GM23248 (cell line): ENCODE measurements around the gene KIRREL1. TPM values are rescaled to one million over a fixed set of nuclear protein-coding genes. Genes with fewer than 3 reads are reported as not detected.
A peak's percentile ranks its signal among the peaks of the same experiment; 100 is the strongest.

Experiments
- DNase-seq: peaks from one replicate; pipeline ENCODE4 v3.0.0-alpha.2; 2015
- H2AFZ ChIP-seq: fragments of 200-600 bp; sonication (generic); 2 replicates; pipeline ENCODE4 v1.6.1; 2016; ENCODE audit warnings: antibody characterized with exemption
- H3F3A ChIP-seq: fragments of 200-600 bp; sonication (generic); 2 replicates; pipeline ENCODE4 v1.6.1; 2016; ENCODE audit warnings: mild to moderate bottlenecking, antibody characterized with exemption, mixed run types; ENCODE audit not compliant: insufficient read depth
- H3K27ac ChIP-seq: fragments of 200-600 bp; sonication (generic); 2 replicates; pipeline ENCODE4 v1.5.1; 2016; ENCODE audit warnings: mild to moderate bottlenecking
- H3K27me3 ChIP-seq: fragments of 200-600 bp; sonication (generic); replicated peaks from 2 replicates; pipeline ENCODE4 v1.6.1; 2016; ENCODE audit warnings: mild to moderate bottlenecking; ENCODE audit not compliant: insufficient read depth
- H3K36me3 ChIP-seq: fragments of 200-600 bp; sonication (generic); 2 replicates; pipeline ENCODE4 v1.6.1; 2016; ENCODE audit warnings: low read depth, mild to moderate bottlenecking
- H3K4me1 ChIP-seq: fragments of 200-600 bp; sonication (generic); 2 replicates; pipeline ENCODE4 v1.6.1; 2016; ENCODE audit warnings: mild to moderate bottlenecking; ENCODE audit not compliant: insufficient read depth
- H3K4me2 ChIP-seq: fragments of 200-600 bp; sonication (generic); one replicate; pipeline ENCODE4 v1.6.1; 2016; ENCODE audit warnings: mild to moderate bottlenecking; ENCODE audit not compliant: unreplicated experiment
- H3K4me3 ChIP-seq: fragments of 200-600 bp; sonication (generic); 2 replicates; pipeline ENCODE4 v1.5.1; 2016; ENCODE audit warnings: mild to moderate bottlenecking
- H3K79me2 ChIP-seq: fragments of 200-600 bp; sonication (generic); 2 replicates; pipeline ENCODE4 v1.6.1; 2016; ENCODE audit warnings: mild to moderate bottlenecking; ENCODE audit not compliant: insufficient read depth
- H3K9ac ChIP-seq: fragments of 200-600 bp; sonication (generic); 2 replicates; pipeline ENCODE4 v1.6.1; 2016; ENCODE audit warnings: mild to moderate bottlenecking
- H3K9me2 ChIP-seq: fragments of 200-600 bp; sonication (generic); 2 replicates; pipeline ENCODE4 v1.6.1; 2016; ENCODE audit warnings: mixed run types, mild to moderate bottlenecking, moderate library complexity; ENCODE audit not compliant: insufficient read depth
- H3K9me3 ChIP-seq: fragments of 200-600 bp; sonication (generic); one replicate; pipeline ENCODE4 v1.6.1; 2017; ENCODE audit warnings: low read depth
- H4K20me1 ChIP-seq: fragments of 200-600 bp; sonication (generic); 2 replicates; pipeline ENCODE4 v1.6.0; 2016; ENCODE audit not compliant: insufficient read depth
- EZH2 ChIP-seq: fragments of 200-600 bp; sonication (generic); IDR thresholded peaks from 2 replicates; pipeline ENCODE4 v1.6.1; 2018; ENCODE audit warnings: antibody characterized with exemption, mild to moderate bottlenecking; ENCODE audit not compliant: insufficient read depth, poor library complexity, severe bottlenecking
- EZH2phosphoT487 ChIP-seq: fragments of 200-600 bp; sonication (generic); IDR thresholded peaks from 2 replicates; pipeline ENCODE4 v1.6.1; 2018; ENCODE audit warnings: antibody characterized with exemption, moderate library complexity, mild to moderate bottlenecking, low read depth; ENCODE audit not compliant: insufficient read depth
- WGBS, 2 experiments: methylation state at CpG; one replicate each; pipeline ENCODE4 v1.1.6; 2015 to 2017; ENCODE audit warnings: low lambda C conversion rate in 2 of 2, low coverage in 1 of 2; ENCODE audit errors: missing lambda C conversion rate in 2 of 2; 5-methylcytosine and 5-hydroxymethylcytosine counted together
- in situ Hi-C: fragments of 300-500 bp; cut with MboI; formaldehyde crosslinking; loops from 2 replicates; pipeline ENCODE4 v1.15.0; 2020
- polyA plus RNA-seq: library from polyadenylated mRNA; unstranded; fragments of >200 nt; fragmentation: Nextera tagmentation; extraction: Ambion mirVana; gene quantifications from 2 replicates; pipeline ENCODE4 v1.2.1, GENCODE V29; 2016
- total RNA-seq: library from RNA; depleted of rRNA; stranded (reverse); fragments of >200 nt; shearing (Covaris generic); gene quantifications from 2 replicates; pipeline ENCODE4 v1.2.3, GENCODE V29; 2014

KIRREL1 gene
- total and polyA plus RNA-seq, 2 experiments from 2014 or later, result 33.7 to 108 TPM

- H3K27ac ChIP-seq, result no peak overlapping the region
- H3K79me2 ChIP-seq, result no peaks in the 10 kb centered on the region
- H2AFZ ChIP-seq, result no peak overlapping the region
- H3K9me3 ChIP-seq, result no peaks in the 10 kb centered on the region
- H3K4me3 ChIP-seq, result no peak overlapping the region
- no peak overlapping the region for H3K9ac ChIP-seq
- DNase-seq, result no peak
- no peak for TF ChIP-seq EZH2phosphoT487
- no peak for TF ChIP-seq EZH2
- H3K4me1 ChIP-seq, result peaks cover 16% of the 10 kb centered on the region; the same call in 1 of the 2 replicates
- H3F3A ChIP-seq, result peaks cover 17% of the 10 kb centered on the region; the same call in 1 of the 2 replicates
- in situ Hi-C loops, result no loop called here
- H3K4me2 ChIP-seq, result no peak overlapping the region
- WGBS, 2 experiments, result 5 to 8% methylated on average over 2 of the region's 2 CpGs
- H3K36me3 ChIP-seq, result no peaks in the 10 kb centered on the region
- no peaks in the 10 kb centered on the region for H3K27me3 ChIP-seq
- H4K20me1 ChIP-seq, result no peaks in the 10 kb centered on the region
- H3K9me2 ChIP-seq, result no peaks in the 10 kb centered on the region
Measured at GRCh38 chr1:158104891-158105290, 111.4 kb downstream of the KIRREL1 start.

DNA sequence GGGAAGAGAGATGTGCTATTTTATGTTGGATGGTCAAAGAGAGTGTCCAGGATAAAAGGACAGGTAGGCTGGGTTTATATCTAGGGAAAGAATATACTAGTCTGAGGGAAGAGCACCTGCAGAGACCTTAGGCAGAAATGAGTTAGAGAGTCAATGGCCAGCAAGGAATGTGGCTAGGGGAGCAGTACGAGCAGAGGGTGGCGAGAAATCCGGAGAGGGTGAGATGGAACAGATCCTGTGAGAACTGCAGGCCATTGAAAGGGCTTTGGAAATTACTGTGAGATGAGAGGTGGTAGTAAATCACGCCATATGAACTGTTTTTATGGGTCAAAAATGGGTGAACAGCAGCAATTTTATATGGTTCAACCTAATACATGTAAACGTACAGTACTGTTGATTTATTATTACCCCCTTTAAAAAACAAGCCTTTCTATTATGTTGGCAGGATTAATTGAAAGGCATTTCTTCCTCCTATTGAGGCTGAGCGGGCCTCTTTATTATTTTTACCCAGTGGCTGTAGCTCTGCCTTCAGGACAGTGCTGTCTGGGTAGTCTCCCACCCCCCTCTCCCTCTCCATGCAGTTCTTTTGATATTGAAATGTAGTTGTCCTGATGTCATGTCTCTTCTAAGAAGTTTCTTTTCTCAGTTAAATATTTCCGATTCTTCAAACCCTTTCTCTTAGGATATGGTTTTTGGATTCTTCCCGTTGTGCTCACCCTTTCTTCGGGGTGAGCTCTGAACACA is 112.1 kb downstream of the KIRREL1 start:
- in situ Hi-C loops, result no loop called here
- Histone ChIP-seq H4K20me1 (no peaks in the 10 kb centered on the region), H3K79me2 (no peaks in the 10 kb centered on the region), H3K4me1 (peaks cover 16% of the 10 kb centered on the region; the same call in 1 of the 2 replicates), H3K27me3 (no peaks in the 10 kb centered on the region), H3K9me2 (no peaks in the 10 kb centered on the region), H3K36me3 (no peaks in the 10 kb centered on the region), H3K9ac (no peak overlapping the region), H2AFZ (no peak overlapping the region), H3K4me2 (no peak overlapping the region), H3K9me3 (no peaks in the 10 kb centered on the region), H3F3A (peaks cover 13% of the 10 kb centered on the region; the same call in 1 of the 2 replicates), H3K4me3 (no peak overlapping the region), H3K27ac (no peak overlapping the region)
- TF ChIP-seq EZH2, result no peak
- no peak for TF ChIP-seq EZH2phosphoT487
- DNase-seq, result no peak
- 46 to 51% methylated on average over 9 of the region's 9 CpGs for WGBS, 2 experiments

DNA sequence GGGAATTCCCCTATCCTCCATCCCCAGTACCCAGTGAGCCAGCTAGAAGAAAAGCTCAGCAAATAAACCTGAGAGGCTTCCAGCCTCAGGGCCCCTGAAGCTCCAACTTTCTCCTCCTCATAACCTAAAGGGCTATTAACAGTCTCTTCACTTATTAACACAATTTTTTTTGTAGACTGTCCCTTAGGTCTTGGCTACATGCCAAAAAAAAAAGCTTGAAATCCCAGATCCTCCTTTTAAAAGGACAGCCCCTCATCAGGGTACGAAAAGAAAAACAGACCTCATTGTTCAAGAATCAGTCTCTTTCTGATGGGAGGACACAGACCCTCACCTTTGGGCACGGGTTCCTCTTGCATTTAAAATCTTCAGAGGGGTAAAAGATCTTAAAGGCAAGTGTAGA is 114.5 kb downstream of the KIRREL1 start:
- TF ChIP-seq EZH2phosphoT487 (no peak), EZH2 (no peak)
- H4K20me1 ChIP-seq, result no peaks in the 10 kb centered on the region
- H3K9ac ChIP-seq, result no peak overlapping the region
- H3K4me1 ChIP-seq, result no peaks in the 10 kb centered on the region
- no peaks in the 10 kb centered on the region for H3F3A ChIP-seq
- no peak overlapping the region for H3K27ac ChIP-seq
- no peaks in the 10 kb centered on the region for H3K79me2 ChIP-seq
- WGBS, 2 experiments, result 30 to 33% methylated on average over 2 of the region's 2 CpGs
- H3K36me3 ChIP-seq, result no peaks in the 10 kb centered on the region
- no peaks in the 10 kb centered on the region for H3K9me2 ChIP-seq
- H3K27me3 ChIP-seq, result no peaks in the 10 kb centered on the region
- H3K9me3 ChIP-seq, result no peaks in the 10 kb centered on the region
- H2AFZ ChIP-seq, result no peak overlapping the region
- in situ Hi-C loops, result no loop called here
- no peak overlapping the region for H3K4me2 ChIP-seq
- H3K4me3 ChIP-seq, result no peak overlapping the region
- no peak for DNase-seq

GRCh38 chr1:158112994-158113758 is 119.7 kb downstream of the KIRREL1 start:
- no peaks in the 10 kb centered on the region for H3K4me1 ChIP-seq
- H3K9ac ChIP-seq, result peak overlapping the region; percentile 37
- H3F3A ChIP-seq, result no peaks in the 10 kb centered on the region
- peak overlapping the region; percentile 69 for H3K4me3 ChIP-seq
- H3K79me2 ChIP-seq, result no peaks in the 10 kb centered on the region
- H2AFZ ChIP-seq, result peak overlapping the region; percentile 86
- DNase-seq, result peak; percentile 68
- TF ChIP-seq EZH2phosphoT487 (no peak), EZH2 (no peak)
- H3K27me3 ChIP-seq, result no peaks in the 10 kb centered on the region
- no peaks in the 10 kb centered on the region for H3K36me3 ChIP-seq
- H3K9me2 ChIP-seq, result no peaks in the 10 kb centered on the region
- H4K20me1 ChIP-seq, result no peaks in the 10 kb centered on the region
- 8 to 15% methylated on average over 29 to 57 of the region's 58 CpGs for WGBS, 2 experiments
- in situ Hi-C loops, result no loop called here
- H3K9me3 ChIP-seq, result no peaks in the 10 kb centered on the region
- peak overlapping the region; percentile 79 for H3K4me2 ChIP-seq
- no peak overlapping the region for H3K27ac ChIP-seq
